PC-3 (cell line): ENCODE data around the gene PSME4. TPM values are rescaled to one million over a fixed set of nuclear protein-coding genes. Genes with fewer than 3 reads are reported as not detected.

ENCODE experiments used
- ATAC-seq: fragments of 200-7000 bp; cut with Tn5 transposase; 2 replicates; pipeline ENCODE4 v1.9.1; 2020; ENCODE audit warnings: mild to moderate bottlenecking, moderate library complexity
- BruUV-seq: library from RNA; stranded (reverse); fragments of 400-500 nt; replicated peaks from 2 replicates; lab custom pipeline; 2021; lab: Mats Ljungman, UMichigan
- CTCF ChIA-PET: fragments of 300-600 bp; sonication (Branson Sonifier 250); formaldehyde crosslinking; loops from one replicate; lab custom pipeline; 2022; ENCODE audit warnings: antibody characterized with exemption; lab: Charles Lee
- POLR2A ChIA-PET: fragments of 300-600 bp; sonication (Branson Sonifier 250); formaldehyde crosslinking; loops from one replicate; lab custom pipeline; 2022; ENCODE audit warnings: antibody characterized with exemption; ENCODE audit not compliant: unreplicated experiment; lab: Charles Lee
- DNase-seq: peaks from one replicate; pipeline ENCODE4 v3.0.0-alpha.2; 2015
- H2AFZ ChIP-seq: fragments of 300-600 bp; sonication (generic); 2 replicates; pipeline ENCODE4 v1.6.0; 2016; ENCODE audit warnings: antibody characterized with exemption, low read length
- H3F3A ChIP-seq: fragments of 300-600 bp; sonication (generic); one replicate; pipeline ENCODE4 v1.6.0; 2017; ENCODE audit warnings: antibody characterized with exemption, low read length, control low read depth, mild to moderate bottlenecking; ENCODE audit not compliant: unreplicated experiment
- H3K27ac ChIP-seq: fragments of 300-600 bp; sonication (generic); 2 replicates; pipeline ENCODE4 v1.5.1; 2016; ENCODE audit warnings: mild to moderate bottlenecking, low read length
- H3K27me3 ChIP-seq: fragments of 300-600 bp; sonication (generic); 2 replicates; pipeline ENCODE4 v1.6.1; 2016; ENCODE audit warnings: low read length, mixed read lengths
- H3K36me3 ChIP-seq: fragments of 300-600 bp; sonication (generic); 2 replicates; pipeline ENCODE4 v1.6.1; 2016; ENCODE audit warnings: low read depth, mixed run types, low read length, mixed read lengths
- H3K4me1 ChIP-seq: fragments of 300-600 bp; sonication (generic); 2 replicates; pipeline ENCODE4 v1.5.1; 2016; ENCODE audit warnings: low read length; ENCODE audit not compliant: insufficient read depth
- H3K4me2 ChIP-seq: fragments of 300-600 bp; sonication (generic); 2 replicates; pipeline ENCODE4 v1.6.0; 2016; ENCODE audit warnings: low read length
- H3K4me3 ChIP-seq: fragments of 300-600 bp; sonication (generic); 2 replicates; pipeline ENCODE4 v1.5.1; 2016; ENCODE audit warnings: mild to moderate bottlenecking, low read length, mixed read lengths
- H3K79me2 ChIP-seq: fragments of 300-600 bp; sonication (generic); 2 replicates; pipeline ENCODE4 v1.6.1; 2017; ENCODE audit warnings: low read length, mixed read lengths
- H3K9ac ChIP-seq: fragments of 300-600 bp; sonication (generic); 2 replicates; pipeline ENCODE4 v1.6.0; 2016; ENCODE audit warnings: mild to moderate bottlenecking, low read length
- H3K9me2 ChIP-seq: fragments of 300-600 bp; sonication (generic); replicated peaks from 2 replicates; pipeline ENCODE4 v1.6.1; 2016; ENCODE audit warnings: mixed run types, low read length, mixed read lengths
- H3K9me3 ChIP-seq: fragments of 300-600 bp; sonication (generic); 2 replicates; pipeline ENCODE4 v1.6.1; 2016; ENCODE audit warnings: low read length, mixed read lengths
- H4K20me1 ChIP-seq: fragments of 300-600 bp; sonication (generic); 2 replicates; pipeline ENCODE4 v1.6.1; 2016; ENCODE audit warnings: low read length, mixed read lengths
- EZH2 ChIP-seq: fragments of 300-600 bp; sonication (generic); IDR thresholded peaks from one replicate; pipeline ENCODE4 v1.6.1; 2017; ENCODE audit warnings: antibody characterized with exemption, mild to moderate bottlenecking, low read length; ENCODE audit not compliant: unreplicated experiment
- EZH2phosphoT487 ChIP-seq: fragments of 300-600 bp; sonication (generic); IDR thresholded peaks from 2 replicates; pipeline ENCODE4 v1.6.1; 2018; ENCODE audit warnings: mild to moderate bottlenecking, antibody characterized with exemption, low read length, borderline replicate concordance
- intact Hi-C: fragments of 100-400 bp; cut with micrococcal nuclease; formaldehyde crosslinking; loops from 2 replicates; pipeline ENCODE4 v1.9.0; 2023
- total RNA-seq: library from RNA; depleted of rRNA; stranded (reverse); fragments of >200 nt; gene quantifications from 2 replicates; pipeline ENCODE4 v1.2.3, GENCODE V29; 2014
- TF ChIP-seq, protein P1 (sequence below): fragments of 300-600 bp; sonication (generic); conservative IDR thresholded peaks from 2 replicates; pipeline ENCODE4 v1.5.1; 2017; ENCODE audit warnings: antibody characterized with exemption, low read depth, mild to moderate bottlenecking, low read length

The PSME4 gene
- total RNA-seq, 1 experiment from 2014 or later = 54.7 TPM

DNA sequence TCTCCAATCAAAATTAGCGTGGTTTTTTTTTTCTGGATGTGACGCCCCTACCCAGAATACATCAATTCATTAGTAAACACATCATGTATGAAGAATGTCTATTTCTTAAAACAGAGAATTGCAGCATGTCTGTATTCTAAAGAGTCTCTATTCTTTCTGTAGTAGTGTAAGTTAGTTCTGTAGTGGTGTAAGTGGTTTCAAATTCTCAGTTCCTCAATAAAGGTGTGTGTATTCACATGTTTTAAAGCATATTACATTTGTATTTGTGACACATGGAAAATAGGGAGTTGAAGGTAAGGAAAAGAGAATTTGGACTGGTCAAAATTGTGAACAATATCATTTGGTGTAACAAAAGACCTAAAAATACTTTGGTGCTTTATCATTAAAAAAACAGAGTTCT is 103.0 kb downstream of the PSME4 start:
- H3K4me2 ChIP-seq = no peak overlapping the region
- intact Hi-C loops = no loop called here
- H3K4me3 ChIP-seq = no peak overlapping the region
- H3K4me1 ChIP-seq = no peaks in the 10 kb centered on the region
- BruUV-seq = no TSS peak
- no peak for TF ChIP-seq EZH2phosphoT487
- no peak for TF ChIP-seq EZH2
- H3K9me3 ChIP-seq = no peaks in the 10 kb centered on the region
- H3K27ac ChIP-seq = no peak overlapping the region
- peaks cover 38% of the 10 kb centered on the region for H3K36me3 ChIP-seq
- DNase-seq (no peak), ATAC-seq (no peak)
- H3K27me3 ChIP-seq = no peaks in the 10 kb centered on the region
- ChIA-PET POLR2A (no interaction called here), CTCF (no interaction called here)
- H4K20me1 ChIP-seq = no peaks in the 10 kb centered on the region
- H2AFZ ChIP-seq = no peak overlapping the region
- H3K79me2 ChIP-seq = no peaks in the 10 kb centered on the region
- H3K9ac ChIP-seq = no peak overlapping the region
- no peaks in the 10 kb centered on the region for H3K9me2 ChIP-seq
- no peaks in the 10 kb centered on the region for H3F3A ChIP-seq

DNA sequence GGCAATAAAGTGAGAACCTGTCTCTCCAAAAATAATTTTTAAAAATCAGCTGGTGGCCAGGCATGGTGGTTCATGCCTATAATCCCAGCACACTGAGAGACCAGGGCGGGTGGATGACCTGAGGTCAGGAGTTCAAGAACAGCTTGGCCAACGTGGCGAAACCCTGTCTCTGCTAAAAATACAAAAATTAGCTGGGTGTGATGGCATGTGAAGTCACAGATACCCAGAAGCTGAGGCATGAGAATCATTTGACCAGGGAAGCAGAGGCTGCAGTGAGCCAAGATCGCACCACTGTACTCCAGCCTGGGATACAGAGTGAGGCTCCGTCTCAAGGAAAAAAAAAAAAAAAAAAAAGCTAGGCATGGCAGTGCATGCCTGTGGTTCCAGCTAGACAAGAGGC is 103.6 kb downstream of the PSME4 start:
- H3K9ac ChIP-seq = no peak overlapping the region
- no peaks in the 10 kb centered on the region for H3K9me3 ChIP-seq
- no TSS peak for BruUV-seq
- H3K27ac ChIP-seq = no peak overlapping the region
- intact Hi-C loops = no loop called here
- ATAC-seq (no peak), DNase-seq (no peak)
- no peaks in the 10 kb centered on the region for H3K4me1 ChIP-seq
- H3K4me3 ChIP-seq = no peak overlapping the region
- H3F3A ChIP-seq = no peaks in the 10 kb centered on the region
- H3K4me2 ChIP-seq = no peak overlapping the region
- no peaks in the 10 kb centered on the region for H3K79me2 ChIP-seq
- H3K27me3 ChIP-seq = no peaks in the 10 kb centered on the region
- no peaks in the 10 kb centered on the region for H4K20me1 ChIP-seq
- no peak overlapping the region for H2AFZ ChIP-seq
- H3K9me2 ChIP-seq = no peaks in the 10 kb centered on the region
- CTCF ChIA-PET = no interaction called here
- POLR2A ChIA-PET = no interaction called here
- TF ChIP-seq EZH2 = no peak
- TF ChIP-seq, protein P1, sequence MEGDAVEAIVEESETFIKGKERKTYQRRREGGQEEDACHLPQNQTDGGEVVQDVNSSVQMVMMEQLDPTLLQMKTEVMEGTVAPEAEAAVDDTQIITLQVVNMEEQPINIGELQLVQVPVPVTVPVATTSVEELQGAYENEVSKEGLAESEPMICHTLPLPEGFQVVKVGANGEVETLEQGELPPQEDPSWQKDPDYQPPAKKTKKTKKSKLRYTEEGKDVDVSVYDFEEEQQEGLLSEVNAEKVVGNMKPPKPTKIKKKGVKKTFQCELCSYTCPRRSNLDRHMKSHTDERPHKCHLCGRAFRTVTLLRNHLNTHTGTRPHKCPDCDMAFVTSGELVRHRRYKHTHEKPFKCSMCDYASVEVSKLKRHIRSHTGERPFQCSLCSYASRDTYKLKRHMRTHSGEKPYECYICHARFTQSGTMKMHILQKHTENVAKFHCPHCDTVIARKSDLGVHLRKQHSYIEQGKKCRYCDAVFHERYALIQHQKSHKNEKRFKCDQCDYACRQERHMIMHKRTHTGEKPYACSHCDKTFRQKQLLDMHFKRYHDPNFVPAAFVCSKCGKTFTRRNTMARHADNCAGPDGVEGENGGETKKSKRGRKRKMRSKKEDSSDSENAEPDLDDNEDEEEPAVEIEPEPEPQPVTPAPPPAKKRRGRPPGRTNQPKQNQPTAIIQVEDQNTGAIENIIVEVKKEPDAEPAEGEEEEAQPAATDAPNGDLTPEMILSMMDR = no peak
- no peak for TF ChIP-seq EZH2phosphoT487
- peaks cover 38% of the 10 kb centered on the region for H3K36me3 ChIP-seq

DNA sequence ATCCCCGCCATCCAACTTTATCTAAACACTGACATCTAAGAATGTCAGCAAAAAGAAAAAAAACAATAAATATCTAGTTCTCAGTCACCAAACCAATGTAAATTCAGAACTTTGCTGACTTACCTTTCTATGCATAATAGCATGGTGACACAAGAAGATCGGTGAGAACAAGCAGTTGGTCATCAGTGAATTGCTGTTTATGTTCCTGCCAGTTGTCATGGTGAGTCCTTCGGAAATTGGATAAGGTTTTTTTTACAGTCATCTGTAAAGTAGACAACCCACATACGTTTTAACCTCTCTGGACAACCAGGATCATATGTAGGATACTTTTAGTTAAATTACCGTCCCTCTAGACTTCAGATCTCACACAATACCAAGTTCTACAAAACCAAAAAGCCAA is 104.8 kb downstream of the PSME4 start:
- H3K4me1 ChIP-seq = no peaks in the 10 kb centered on the region
- H2AFZ ChIP-seq = no peak overlapping the region
- H3K27ac ChIP-seq = no peak overlapping the region
- ChIA-PET POLR2A (no interaction called here), CTCF (no interaction called here)
- no peaks in the 10 kb centered on the region for H3K9me3 ChIP-seq
- no peaks in the 10 kb centered on the region for H3K79me2 ChIP-seq
- no peak overlapping the region for H3K4me3 ChIP-seq
- no peaks in the 10 kb centered on the region for H3F3A ChIP-seq
- H3K36me3 ChIP-seq = peaks cover 38% of the 10 kb centered on the region
- ATAC-seq (no peak), DNase-seq (no peak)
- H3K27me3 ChIP-seq = no peaks in the 10 kb centered on the region
- no peak overlapping the region for H3K9ac ChIP-seq
- no peaks in the 10 kb centered on the region for H3K9me2 ChIP-seq
- H4K20me1 ChIP-seq = no peaks in the 10 kb centered on the region
- H3K4me2 ChIP-seq = no peak overlapping the region
- TF ChIP-seq, protein P1 = no peak
- no peak for TF ChIP-seq EZH2phosphoT487
- no peak for TF ChIP-seq EZH2
- BruUV-seq = no TSS peak
- intact Hi-C loops = no loop called here
